Hematopoietic multipotent progenitor cell (in vitro differentiated cells): ENCODE measurements around the gene OR2B2. TPM values are rescaled to one million over a fixed set of nuclear protein-coding genes. Genes with fewer than 3 reads are reported as not detected.

Source experiments
- DNase-seq, 3 donors: peaks; one replicate each; pipeline ENCODE4 v3.0.0-alpha.2; 2011 to 2015; ENCODE audit warnings: low read depth in 2 of 3, low spot score in 2 of 3
- small RNA-seq: library from RNA; depleted of rRNA; stranded (forward); fragments of <200 nt; gene quantifications from one replicate; pipeline ENCODE3, GENCODE V24; 2012
- total RNA-seq: library from RNA; depleted of rRNA; stranded (reverse); fragments of >200 nt; gene quantifications from one replicate; pipeline ENCODE4 v1.2.3, GENCODE V29; 2012

The OR2B2 gene
- total RNA-seq, 1 donor, result not detected

- DNase-seq, result no peak
These were observed 43.9 kb downstream of the OR2B2 start for GRCh38 chr6:27868311-27868710.

- peak in 1 of 3 donors; percentile 40 for DNase-seq
These were observed 44.3 kb downstream of the OR2B2 start for GRCh38 chr6:27867945-27868300.

- DNase-seq, result peak; percentile 46 to 93 (median 83)
These were observed 44.9 kb downstream of the OR2B2 start for GRCh38 chr6:27867051-27867944.

GRCh38 chr6:27866357-27867050, 45.7 kb downstream of the OR2B2 start:
- DNase-seq, result peak; percentile 59 to 94 (median 74)

GRCh38 chr6:27865850-27866356, 46.3 kb downstream of the OR2B2 start:
- peak in 1 of 3 donors; percentile 22 for DNase-seq

GRCh38 chr6:27864906-27865849, 47.0 kb downstream of the OR2B2 start:
- peak; percentile 74 to 99 (median 97) for DNase-seq

GRCh38 chr6:27863962-27864905, 48.0 kb downstream of the OR2B2 start:
- peak in 1 of 3 donors; percentile 27 for DNase-seq

GRCh38 chr6:27862396-27863066, 49.7 kb downstream of the OR2B2 start:
- DNase-seq, result no peak

- DNase-seq, result no peak
These were observed 50.3 kb downstream of the OR2B2 start for GRCh38 chr6:27861861-27862260.

- DNase-seq, result no peak
These were observed 50.8 kb downstream of the OR2B2 start for GRCh38 chr6:27861276-27861840.

Small RNA genes within 50 kb of the gene (small RNA-seq; reads per million reads assigned to genes)
- not detected for gene RNU7-26P

Other genes with a start within 250 kb of the OR2B2 start
- 0.81 TPM for gene OR2B6, start 44.8 kb upstream of the OR2B2 start, total RNA-seq
- gene ZNF165, start 168.2 kb upstream of the OR2B2 start, total RNA-seq, result 1.6 TPM
- gene ZSCAN16, start 212.2 kb upstream of the OR2B2 start, total RNA-seq, result 5.7 TPM
- 14.0 TPM for gene ZKSCAN8, start 229.5 kb upstream of the OR2B2 start, total RNA-seq